HG03460 (cell line): ENCODE data around the gene GFI1B.
"Not testable (repeated sequence)": the region's sequence is repeated elsewhere in the genome, so short reads cannot be mapped to it uniquely, and the experiment has no call there.

ENCODE experiments used
- ATAC-seq: cut with Tn5 transposase; IDR thresholded peaks from one replicate; pipeline ENCODE4 v1.9.1; 2021; ENCODE audit not compliant: unreplicated experiment

Gene GFI1B

DNA sequence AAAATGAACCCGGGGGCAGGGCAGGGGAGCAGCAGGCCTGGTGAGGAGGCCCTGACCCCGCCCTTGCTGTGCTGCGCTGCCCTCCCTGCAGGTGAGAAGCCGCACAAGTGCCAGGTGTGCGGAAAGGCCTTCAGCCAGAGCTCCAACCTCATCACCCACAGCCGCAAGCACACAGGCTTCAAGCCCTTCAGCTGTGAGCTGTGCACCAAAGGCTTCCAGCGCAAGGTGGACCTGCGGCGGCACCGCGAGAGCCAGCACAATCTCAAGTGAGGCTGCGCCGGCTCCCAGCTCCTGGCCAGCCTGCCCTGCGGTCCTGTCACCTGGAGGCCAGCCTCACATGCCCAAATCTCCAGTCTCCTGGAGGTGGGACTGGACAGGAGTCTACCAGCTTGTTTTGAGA lies 12.3 kb downstream of the GFI1B start:
- no peak for ATAC-seq

- ATAC-seq: peak; percentile 47
These were observed 13.1 kb downstream of the GFI1B start for GRCh38 chr9:132991351-132992300.

- no peak for ATAC-seq
These were observed 15.0 kb downstream of the GFI1B start for GRCh38 chr9:132993511-132993939.

DNA sequence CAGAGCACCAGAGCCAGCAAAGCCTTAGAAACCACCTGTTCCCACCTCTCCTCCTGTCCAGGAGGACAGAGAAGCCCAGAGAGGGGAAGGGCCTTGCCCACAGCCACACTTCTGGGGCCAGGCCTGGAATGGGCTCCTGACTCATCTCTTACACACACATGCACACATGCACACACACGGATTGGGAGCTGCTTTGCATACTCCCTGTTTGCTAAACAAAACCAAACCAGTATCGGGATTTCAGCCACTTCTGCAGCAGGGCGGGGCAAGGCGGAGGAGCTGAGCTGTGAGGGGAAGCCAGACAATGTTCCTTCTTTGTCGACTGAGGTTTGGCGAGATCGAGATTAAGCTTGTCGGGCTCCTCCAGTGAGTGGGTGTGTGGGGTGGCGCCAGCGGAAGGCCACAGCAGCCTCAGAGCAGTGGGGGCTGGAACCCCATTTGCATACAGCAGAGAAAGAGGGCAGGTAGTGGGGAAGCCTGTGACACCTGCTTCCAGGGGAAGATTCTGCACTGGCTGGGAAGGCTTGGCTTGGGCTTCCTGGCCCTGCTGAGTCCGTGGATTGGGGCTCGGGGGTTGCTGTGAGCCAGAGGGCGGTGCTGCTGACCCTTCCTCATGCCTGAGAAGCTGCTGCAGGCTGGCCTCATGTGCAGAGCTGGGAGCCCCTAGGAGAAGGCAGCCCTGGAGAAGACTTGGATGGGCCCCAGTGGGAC lies 16.1 kb downstream of the GFI1B start:
- no peak for ATAC-seq

GRCh38 chr9:132995121-132995420 lies 16.6 kb downstream of the GFI1B start:
- ATAC-seq: no peak

DNA sequence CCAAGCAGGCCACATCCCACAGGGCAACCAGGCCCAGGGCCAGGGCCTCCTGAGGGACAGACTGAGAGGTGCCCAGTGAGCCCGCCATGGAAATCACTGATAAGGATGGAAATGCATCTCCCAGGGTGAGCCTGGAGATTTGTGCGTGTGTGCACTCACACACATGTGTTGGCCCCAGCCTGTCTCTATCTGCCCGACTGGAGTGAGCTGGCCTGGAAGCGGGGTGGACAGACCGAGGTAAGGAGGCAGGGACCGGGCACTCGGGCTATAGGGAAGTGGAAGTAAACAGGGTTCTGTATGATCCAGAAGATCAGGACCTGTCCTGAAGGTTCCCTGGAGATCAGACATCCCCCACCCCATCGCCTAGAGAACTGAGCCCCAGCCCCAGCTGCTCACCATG lies 17.4 kb downstream of the GFI1B start:
- ATAC-seq: no peak

DNA sequence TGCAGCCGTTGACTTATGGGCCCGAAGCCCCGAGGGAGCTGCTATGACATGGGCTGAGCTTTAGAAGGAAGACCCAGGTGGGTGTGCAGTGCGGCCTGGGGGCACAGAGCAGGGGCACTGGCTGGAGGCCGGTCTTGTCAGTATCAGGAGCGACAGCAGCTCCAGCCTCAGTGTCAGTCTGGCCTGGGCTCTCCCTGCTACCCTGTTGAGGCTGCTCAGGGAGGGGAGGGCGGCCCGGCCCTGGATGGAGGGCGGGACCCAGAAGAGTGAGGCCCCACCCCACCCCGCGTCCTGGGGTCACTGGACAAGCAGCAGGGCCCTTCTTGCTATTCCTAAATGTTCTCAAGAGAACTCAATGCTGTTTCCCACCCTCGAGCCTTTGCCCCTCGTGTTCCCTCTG lies 18.0 kb downstream of the GFI1B start:
- ATAC-seq: no peak

- no peak for ATAC-seq
These were observed 19.1 kb downstream of the GFI1B start for GRCh38 chr9:132997591-132997990.

- not testable (repeated sequence) for ATAC-seq
These were observed 19.7 kb downstream of the GFI1B start for GRCh38 chr9:132998221-132998620.

GRCh38 chr9:132998831-132999635 lies 20.5 kb downstream of the GFI1B start:
- ATAC-seq: no peak

DNA sequence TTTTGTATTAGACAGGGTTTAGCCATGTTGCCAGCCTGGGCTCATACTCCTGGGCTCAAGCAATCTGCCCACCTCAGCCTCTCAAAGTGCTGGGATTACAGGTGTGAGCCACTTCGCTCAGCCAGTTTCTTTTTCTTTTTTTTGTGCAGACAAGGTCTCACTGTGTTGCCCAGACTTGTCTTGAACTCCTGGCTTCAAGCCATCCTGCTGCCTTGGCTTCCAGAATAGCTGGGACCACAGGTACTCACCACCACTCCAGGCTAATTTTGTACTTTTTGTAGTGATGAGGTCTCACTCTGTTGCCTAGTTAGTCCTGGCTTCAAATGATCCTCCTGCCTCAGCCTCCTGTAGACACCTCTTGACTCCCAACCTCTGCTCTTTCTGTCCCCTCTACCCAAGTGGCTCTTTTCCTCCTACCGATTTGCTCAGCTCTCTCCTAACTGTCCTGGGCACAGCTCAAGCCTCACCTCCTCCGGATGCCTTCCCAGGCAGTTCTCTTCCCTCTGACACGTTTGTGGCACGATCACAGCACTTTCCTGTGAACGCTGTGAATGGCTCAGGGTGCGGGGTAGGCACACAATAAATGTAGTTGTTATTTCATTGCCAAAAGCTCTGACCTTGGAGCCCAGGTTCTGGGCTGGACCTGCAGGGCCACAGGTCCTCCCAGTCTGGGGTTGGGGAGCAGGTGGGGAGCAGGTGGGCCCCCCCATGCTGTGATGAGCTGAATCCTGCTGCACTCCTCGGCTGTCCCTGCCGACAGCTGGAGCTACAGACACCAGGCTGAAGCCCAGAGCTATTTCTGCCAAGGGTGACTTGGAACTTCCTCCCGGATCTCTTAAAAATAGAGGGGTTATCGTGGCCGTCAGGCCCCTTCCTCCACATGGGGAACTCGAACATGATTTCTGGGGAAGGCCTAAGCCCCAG lies 23.9 kb downstream of the GFI1B start:
- no peak for ATAC-seq

GRCh38 chr9:133003071-133003461 lies 24.6 kb downstream of the GFI1B start:
- no peak for ATAC-seq

DNA sequence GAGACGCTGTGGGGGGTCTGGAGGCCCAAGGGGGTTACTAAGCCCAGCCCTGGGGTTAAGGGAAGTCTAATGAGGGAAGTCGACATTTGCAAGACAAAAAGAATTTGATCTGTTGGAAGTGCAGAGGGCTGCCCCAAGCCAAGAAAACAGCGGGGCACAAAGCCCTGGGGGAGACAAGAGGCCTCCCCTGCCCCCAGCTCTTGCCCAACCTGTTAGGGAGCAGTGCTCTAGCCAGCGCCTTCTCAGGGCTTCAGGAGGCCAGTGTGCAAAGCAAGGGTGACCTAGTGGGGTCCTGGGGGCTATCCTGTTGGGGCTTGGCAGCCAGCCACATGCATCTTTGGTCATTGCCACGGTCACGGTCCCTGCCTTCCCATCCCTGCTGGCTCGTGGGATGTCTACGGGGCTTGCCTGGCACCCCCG lies 25.2 kb downstream of the GFI1B start:
- ATAC-seq: no peak

DNA sequence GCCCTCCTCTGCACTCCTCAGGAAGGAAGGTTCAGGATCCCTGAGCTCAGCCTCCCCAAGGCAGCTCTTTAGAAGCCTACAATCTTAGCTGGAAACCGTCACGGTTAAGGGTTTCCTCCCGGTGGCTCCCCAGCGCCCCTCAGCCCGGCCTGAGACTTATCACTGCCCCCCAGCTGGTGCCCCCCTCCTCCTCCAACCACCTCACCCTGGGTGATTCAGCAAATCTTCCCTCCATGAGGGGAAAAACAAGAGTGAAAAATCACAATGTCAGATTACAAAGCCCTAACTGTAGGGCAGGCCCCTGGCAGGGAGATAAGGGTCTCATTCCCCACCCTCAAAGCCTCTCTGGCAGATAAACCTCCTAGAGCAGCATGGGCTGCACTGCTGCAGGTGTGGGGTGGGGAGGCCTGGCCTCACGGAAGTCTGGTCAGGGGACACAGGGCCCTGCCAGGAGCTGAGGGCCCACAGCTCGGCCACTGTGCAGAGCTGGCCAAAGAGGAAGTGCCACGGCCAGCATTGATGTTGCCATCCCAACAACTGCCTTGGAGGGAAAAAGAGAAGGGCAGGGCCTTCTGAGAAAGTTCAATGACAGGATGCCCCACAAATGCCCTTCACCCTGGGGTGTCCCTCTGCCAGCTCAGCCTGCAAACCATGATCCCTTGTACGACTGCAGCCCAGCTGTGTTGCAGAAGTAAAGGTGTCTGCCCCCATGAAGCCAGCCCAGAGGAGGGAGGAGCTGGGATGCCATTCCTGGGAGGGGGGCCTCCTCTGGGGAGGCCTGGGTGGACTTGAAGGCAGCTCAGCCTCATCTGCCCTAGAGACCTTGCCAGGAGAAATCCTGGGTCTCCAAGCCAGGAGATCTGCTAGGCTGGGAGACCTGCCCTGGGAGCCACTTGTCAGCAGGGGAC lies 25.9 kb downstream of the GFI1B start:
- ATAC-seq: no peak

- ATAC-seq: no peak
These were observed 26.7 kb downstream of the GFI1B start for GRCh38 chr9:133004999-133005760.

GRCh38 chr9:133005957-133006356 lies 27.5 kb downstream of the GFI1B start:
- ATAC-seq: no peak

DNA sequence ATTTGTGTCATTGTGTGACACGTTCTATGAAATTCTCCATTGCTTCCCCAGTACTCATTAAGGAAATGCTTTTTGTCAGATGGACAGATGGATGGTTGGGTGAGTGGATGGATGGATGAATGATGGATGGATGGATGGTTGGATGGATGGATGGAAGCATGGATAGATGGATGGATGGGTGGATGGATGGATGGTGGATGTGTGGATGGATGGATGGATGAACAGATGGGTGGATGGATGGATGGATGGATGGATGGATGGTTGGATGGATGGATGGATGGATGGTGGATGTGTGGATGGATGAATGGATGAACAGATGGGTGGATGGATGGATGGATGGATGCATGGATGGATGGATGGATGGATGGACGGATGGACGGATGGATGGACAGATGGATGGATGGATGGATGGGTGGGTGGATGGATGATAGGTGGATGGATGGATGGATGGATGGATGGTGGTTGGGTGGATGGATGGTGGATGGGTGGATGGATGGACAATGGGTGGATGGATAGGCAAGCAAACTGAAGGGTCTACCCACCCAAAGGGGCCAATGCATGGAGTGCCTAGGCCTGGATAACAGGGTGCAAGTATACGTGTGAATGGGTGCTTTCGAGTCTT lies 28.3 kb downstream of the GFI1B start:
- ATAC-seq: no peak

DNA sequence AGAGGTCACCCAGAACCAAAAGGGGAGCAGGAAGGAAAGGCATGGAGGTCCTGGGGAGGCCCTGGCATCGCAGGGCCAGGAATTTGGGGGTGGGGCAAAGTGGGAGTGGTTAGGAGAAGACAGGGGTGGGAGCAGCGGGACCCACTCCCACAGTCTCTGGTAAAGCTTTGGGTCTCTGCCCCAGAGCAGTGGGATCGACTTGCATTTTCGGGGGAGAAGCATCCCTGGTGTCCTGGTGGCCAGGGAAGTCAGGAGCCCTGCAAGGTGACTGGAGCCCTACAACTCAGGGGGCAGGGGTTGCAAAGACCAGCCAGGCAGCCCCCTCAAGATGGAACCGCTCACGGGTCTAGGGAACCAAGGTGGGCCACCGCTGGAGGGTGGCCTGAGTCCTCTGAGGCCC lies 29.9 kb downstream of the GFI1B start:
- no peak for ATAC-seq
